Hematopoietic multipotent progenitor cell treated with erythropoietin and hydrocortisone succinate and interleukin-3 and kit ligand, for 15 days (in vitro differentiated cells): ENCODE data around the gene ZYG11B.
"Not testable (repeated sequence)": the region's sequence is repeated elsewhere in the genome, so short reads cannot be mapped to it uniquely, and the experiment has no call there.

Experiments used
- DNase-seq: peaks from one replicate; pipeline ENCODE4 v3.0.0-alpha.2; 2015; ENCODE audit warnings: low spot score

Gene ZYG11B

DNA sequence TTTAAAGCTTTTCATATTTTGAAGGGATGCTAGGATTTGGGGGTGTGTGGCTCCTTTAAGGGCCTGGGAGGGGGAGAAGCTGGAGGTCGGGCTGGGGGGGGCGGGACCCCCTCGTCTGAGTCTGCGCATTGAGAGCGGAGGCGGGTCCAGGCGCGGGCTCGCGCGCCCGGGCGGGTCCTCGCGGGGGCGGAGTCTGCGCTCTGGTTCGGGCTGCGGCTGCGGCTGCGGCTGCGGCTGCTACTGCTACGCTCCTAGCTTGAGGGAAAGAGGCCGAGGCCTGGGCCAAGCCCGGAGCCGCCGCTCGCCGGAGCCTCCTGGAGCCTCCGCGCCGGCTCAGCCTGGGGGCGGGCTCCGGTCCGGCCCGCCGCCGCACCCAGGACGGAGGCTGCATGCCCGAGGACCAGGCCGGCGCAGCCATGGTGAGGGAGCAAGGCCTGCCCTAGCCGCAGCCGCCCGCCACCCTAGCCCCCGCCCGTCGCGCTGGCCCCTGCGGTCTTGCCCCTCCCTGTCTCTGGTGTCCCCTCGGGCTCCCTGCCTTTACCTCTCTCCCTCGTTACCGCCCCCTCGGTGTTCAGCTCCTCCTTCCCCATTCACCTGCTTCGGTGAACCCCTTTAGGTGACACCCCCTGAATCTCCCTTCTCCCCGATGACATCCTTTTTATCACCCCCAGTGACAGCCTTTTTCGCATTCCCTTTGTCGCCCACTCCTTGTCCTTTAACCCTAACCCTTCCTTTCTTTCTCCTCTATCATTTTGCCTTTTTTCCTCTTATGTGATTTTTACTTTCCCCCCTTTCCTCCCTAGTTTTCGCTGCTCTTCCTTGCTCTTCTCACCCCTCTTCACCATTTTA, at the start of gene ZYG11B:
Gene ZYG11B (plus strand): TSS at position 189 of the 849 bp plus-strand sequence. CDS start 201 bp downstream, at position 390.
- peak; percentile 71 for DNase-seq

DNA sequence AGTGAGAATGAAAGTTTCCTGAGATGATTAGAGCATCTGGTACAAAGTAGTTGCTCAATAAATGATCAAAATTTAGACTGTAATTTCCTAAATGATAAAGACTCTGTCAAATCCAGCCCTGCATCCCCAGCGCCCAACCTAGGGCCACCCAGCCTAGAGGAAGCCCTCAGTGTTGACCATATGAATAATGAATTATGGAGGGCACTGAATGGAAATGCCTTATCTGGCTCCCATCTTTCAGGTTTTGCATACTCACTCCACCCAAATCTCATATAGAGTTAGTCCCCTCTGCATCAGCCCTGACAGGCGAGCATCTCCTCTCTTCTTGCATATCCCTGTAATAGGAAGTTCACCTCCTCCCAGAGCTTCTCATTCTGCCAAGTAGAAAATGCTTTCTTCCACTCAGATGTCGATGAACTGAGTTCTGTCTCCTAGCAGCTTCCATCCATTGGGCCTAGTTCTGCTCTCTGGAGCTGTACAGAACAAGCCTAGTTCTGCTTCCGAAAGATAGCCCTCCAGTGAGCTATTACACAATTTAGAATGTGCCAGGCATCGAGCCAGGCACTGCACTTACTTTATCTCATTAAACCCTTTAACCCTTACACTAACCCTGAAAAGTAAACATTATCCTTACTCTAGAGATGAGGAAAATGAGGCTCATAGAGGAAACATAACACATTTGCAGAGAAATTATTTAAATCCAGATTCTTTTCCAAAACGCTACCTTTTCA, 49.0 kb upstream of the ZYG11B start:
- DNase-seq: no peak

DNA sequence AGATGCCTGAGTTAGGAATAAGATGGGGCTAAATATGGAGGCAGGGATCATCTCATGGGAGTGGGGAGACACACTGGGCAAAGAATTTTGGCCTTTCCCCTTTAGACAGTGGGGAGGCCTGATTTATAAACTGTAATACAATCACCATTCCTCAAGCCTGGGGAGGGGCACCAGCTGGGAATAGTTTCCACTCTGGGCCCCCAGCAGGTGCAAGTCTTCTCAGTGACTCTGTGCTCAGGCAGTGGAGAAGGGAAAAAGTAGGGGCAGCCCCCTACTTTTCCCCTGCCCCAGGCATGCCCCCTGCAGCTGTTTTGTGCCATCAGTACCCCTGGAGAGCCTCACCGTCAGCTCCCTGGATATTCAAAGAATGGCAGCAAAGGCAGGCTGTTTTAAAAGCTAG, 47.2 kb upstream of the ZYG11B start:
- no peak for DNase-seq

DNA sequence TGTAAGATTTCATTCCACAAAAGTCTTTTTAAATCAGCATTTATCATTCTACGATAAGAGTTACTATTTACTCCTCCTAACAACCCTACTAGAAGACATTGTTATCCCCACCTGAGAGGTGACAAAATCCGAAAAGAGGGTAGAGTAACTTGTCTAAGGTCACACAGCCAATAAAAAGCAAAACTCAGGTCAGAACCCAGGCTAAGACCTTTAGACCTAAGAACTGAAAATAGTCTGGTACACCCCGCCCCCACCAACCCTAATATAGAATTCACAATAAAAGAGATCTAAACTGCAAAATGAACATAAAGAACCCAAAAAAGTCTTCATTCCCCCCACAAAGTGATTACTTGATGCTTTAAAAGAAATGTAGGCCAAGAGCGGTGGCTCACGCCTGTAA, 46.8 kb upstream of the ZYG11B start:
- no peak for DNase-seq

GRCh38 chr1:52680353-52680752, 45.9 kb upstream of the ZYG11B start:
- no peak for DNase-seq

- no peak for DNase-seq
Observed at GRCh38 chr1:52681136-52681535, 45.1 kb upstream of the ZYG11B start.

GRCh38 chr1:52683367-52683940, 42.8 kb upstream of the ZYG11B start:
- no peak for DNase-seq

- DNase-seq: no peak
Observed at GRCh38 chr1:52684545-52684944, 41.7 kb upstream of the ZYG11B start.

DNA sequence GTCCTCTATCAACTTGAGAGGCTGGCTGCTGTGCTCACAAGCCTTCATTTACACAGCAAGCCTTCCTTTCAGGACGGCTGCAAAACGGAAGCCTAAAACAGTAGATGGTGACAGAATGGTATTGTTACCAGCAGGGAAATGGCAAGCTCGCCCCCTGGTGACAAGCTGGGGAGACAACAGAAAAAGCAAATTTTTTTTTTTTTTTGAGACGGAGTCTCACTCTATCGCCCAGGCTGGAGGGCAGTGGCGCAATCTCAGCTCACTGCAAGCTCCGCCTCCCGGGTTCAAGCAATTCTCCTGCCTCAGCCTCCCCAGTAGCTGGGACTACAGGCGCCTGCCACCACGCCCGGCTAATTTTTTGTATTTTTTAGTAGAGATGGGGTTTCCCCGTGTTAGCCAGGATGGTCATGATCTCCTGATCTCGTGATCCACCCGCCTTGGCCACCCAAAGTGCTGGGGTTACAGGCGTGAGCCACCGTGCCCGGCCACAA, 39.9 kb upstream of the ZYG11B start:
- peak; percentile 44 for DNase-seq

DNA sequence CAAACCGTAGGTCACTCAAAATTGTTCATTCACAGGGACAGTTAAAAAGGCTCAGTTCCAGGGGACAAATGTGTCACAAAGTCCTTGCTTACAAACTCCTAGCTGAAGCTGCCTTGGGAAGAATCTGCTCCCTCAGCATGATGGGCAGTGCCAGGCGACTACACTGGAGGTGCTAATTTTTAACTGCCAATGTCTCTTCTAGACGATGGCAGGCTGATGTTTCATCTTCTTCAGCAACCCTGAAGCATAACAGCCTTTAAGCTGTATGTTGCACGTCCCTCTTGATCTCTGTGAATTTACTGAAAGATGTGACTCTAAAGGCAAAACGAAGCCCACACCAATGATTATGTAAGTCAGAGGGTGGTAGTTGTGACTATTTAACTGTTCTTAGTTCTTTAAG, 39.4 kb upstream of the ZYG11B start:
- DNase-seq: no peak

DNA sequence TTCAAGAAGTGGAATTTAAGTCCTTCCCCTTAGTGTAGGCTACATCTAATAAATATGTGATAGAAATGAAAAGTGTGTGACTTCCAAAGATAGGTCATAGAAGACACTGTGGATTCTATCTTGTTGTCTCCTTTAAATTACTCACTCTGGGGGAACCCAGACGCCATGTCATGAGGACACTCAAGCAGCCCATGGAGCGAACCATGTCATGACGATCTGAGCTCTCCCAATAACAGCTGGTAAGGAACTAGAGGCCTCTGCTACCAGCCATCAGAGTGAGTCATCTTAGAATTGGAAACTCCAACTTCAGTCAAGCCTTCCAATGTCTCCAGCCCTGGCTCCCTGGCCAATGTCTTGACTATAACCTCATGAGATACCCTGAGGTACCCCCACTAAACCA, 34.4 kb upstream of the ZYG11B start:
- no peak for DNase-seq

DNA sequence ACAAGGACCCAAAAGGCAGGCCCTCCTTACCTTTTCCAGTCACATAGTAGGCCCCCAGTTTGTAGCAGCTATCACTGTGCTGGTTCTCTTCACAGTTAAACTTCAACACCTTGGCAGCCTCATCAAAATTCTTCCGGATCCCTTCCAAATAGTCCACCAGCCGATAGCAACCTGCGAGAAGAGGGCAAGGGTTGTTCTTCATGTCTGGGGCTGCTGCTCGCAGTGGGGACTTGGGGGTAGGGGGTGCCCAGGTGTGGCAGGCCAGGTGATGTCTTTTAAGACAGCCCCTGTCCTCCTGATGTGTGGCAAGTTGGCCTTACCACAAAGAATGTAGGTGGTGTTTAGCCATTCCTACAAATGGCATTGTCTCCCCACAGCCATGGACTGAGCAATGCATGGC, 33.6 kb upstream of the ZYG11B start:
- no peak for DNase-seq

GRCh38 chr1:52693351-52693750, 32.9 kb upstream of the ZYG11B start:
- DNase-seq: not testable (repeated sequence)

DNA sequence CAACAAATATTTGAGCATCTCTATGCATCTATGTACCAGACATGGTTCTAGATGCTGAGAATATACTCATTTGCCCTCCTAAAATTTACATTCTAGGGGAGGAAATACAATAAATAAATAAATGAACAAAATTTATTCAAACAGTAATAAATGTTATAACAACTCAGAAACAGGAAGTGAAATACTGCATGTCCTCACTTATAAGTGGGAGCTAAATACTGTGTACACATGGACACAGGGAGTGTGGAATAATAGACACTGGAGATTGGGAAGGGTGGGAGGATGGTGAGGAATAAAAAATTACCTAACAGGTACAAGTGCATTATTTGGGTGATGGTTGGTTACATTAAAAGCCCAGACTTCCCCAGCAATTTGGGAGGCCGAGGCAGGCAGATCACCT, 32.4 kb upstream of the ZYG11B start:
- no peak for DNase-seq

- DNase-seq: no peak
Observed at GRCh38 chr1:52695627-52696026, 30.6 kb upstream of the ZYG11B start.

DNA sequence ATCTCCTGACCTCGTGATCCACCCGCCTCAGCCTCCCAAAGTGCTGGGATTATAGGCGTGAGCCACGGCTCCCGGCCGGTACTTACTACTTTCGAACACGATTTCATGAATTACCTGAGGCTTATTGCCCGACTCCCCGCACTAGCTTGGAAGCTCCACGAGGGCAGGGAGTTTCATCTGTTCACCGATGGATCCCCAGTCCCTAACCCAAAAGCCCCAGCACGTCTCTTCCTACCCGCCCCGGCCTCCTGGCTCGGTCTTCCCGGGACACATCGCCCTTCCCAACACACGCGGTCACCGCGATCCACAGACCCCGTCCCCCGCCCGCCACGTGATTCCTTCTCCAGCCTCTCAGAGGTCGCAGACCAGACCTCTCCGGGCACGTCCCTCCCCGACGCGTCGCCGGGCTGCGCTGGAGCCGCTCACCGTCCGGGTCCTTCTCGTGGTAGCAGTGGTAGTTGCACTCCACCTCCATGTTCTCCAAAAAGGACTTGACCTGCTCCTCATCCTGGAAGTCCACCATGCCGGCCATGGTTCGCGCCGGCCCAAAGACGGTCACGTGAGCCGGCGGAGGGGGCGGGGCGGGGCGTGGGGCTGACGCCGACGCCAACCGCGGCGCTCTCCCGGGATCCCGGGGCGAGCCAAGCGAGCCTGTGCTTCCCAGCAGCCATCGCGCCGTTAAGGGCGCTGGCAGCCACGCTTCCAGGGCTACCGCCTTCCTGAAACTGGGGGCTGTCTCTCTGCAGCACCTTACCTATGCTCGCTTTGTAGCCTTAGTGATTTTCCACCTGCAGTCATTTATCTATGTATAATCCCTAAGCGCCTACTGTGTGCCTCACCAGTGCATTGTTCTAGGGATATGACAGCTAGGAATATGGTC, 28.2 kb upstream of the ZYG11B start, which contains the start of gene COA7:
Gene COA7 (minus strand): TSS at position 553 of the 880 bp plus-strand sequence. CDS start 21 bp downstream, at position 532.
- peak; percentile 68 for DNase-seq

DNA sequence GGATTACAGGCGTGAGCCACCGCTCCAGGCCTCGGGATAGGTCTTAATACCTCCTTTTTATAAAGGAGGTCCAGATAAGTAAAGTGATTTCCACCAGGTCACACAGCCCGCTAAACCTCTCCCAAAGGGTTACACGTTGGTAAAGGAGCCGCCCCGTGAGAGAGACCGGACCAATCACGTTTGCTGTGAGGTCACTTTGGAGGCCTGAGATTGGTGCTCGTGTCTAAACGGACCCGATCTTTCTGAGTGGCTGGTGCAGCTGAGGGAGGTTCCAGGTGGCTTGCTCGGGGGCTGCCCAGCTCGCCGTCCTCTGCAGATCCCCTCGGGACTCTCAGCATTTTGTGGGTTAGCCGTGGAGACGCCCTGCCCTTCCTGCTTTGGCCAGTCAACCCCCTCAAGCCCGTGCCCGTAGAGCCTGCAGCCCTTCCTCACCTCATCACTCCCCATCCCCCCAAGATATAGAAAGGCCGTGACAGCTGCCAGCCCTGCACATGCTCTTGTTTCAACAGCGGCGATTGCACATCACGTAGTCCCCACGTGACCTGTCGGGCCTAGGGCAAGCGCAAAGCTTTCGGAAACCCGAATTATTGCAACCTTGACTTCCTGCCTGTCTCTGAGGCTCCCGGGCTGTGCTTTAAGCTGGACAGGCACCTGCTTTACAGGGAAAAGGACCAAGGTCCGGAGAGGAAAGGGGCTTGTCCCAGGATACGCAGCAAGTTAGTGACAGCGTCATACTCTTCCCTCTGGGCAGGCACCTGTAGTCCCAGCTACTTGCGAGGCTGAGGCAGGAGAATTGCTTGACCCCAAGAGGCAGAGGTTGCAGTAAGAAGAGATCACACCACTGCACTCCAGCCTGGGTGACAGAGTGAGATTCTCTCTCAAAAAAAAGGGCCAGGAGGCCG, 23.1 kb upstream of the ZYG11B start:
- DNase-seq: peak; percentile 56

- no peak for DNase-seq
Observed at GRCh38 chr1:52706136-52706670, 20.1 kb upstream of the ZYG11B start.

DNA sequence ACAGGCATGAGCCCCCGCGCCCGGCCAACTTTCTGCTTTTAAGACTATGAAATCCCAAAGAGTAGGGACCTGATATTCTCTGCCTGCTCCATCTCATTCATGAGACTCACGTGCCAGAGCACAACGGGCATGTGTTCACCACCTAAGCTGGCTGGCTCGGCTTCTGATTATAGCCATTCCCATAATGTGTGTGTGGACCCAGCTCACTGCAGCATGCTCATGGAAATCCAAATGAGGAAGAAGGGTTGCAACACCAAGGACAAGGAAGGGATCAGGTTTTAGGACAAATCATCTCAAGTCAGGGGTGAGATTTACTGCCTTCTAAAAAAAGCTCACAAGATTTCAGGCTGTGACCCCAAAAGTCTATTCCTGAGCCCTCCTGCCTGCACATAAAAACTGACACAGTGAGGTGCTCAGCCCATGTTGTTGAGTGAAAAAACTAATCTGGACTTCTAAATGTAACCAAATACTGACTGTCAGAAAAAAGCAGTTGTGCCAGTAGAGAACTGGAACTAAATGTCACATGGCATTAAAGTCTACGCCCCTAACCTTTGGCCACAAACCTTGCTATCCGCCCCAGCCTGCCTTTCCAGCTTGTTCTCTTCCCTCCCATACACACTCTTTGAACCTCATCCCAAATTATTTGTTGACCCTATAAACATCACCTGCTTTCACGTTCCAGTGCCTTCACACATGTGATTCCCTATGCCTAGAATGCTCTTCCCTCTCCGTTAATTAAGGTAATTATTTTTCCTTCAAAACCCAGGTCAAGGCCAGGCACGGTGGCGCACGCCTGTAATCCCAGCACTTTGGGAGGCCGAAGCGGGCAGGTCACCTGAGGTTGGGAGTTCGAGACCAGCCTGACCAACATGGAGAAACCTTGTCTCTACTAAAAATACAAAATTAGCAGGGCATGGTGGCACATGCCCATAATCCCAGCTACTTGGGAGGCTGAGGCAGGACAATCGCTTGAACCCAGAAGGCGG, 19.0 kb upstream of the ZYG11B start:
- DNase-seq: no peak
